K562 (cell line): ENCODE measurements around the gene IRX3. TPM values are rescaled to one million over a fixed set of nuclear protein-coding genes. Genes with fewer than 3 reads are reported as not detected.
A peak's percentile ranks its signal among the peaks of the same experiment; 100 is the strongest.
"Not testable (repeated sequence)": the region's sequence is repeated elsewhere in the genome, so short reads cannot be mapped to it uniquely, and the experiment has no call there.

Source experiments
- ATAC-seq: fragments of 200-7000 bp; cut with Tn5 transposase; 3 replicates; pipeline ENCODE4 v1.9.1; 2020; ENCODE audit warnings: moderate library complexity
- BruUV-seq: library from RNA; stranded (reverse); fragments of 400-500 nt; replicated peaks from 2 replicates; lab custom pipeline; 2021; lab: Mats Ljungman, UMichigan
- CTCF ChIA-PET: fragments of 300-600 bp; formaldehyde crosslinking; extraction: SDS; loops from one replicate; lab custom pipeline; 2021; ENCODE audit warnings: low intra/inter-chr PET ratio; lab: Yijun Ruan, JAX
- POLR2A ChIA-PET: fragments of 300-600, 350-650 bp; sonication (Branson Sonifier 250); formaldehyde crosslinking; extraction: SDS; loops from one replicate; lab custom pipeline; 2021; ENCODE audit warnings: antibody characterized with exemption, inconsistent platforms; lab: Yijun Ruan, JAX
- DNase-seq, 4 experiments: peaks; one replicate each; pipeline versions ENCODE4 v3.0.0 to v3.0.0-alpha.2; 2011 to 2018; ENCODE audit warnings: low spot score in 3 of 4, mixed read lengths in 3 of 4; ENCODE audit errors: extremely low read depth in 1 of 4
- FAIRE-seq: peaks from 2 replicates; lab custom pipeline; 2011; peaks lifted over from hg19 to GRCh38; lab: Jason Lieb, UNC
- H2AFZ ChIP-seq: 2 replicates; pipeline ENCODE4 v1.6.0; 2011; ENCODE audit warnings: low read depth, low read length, control low read depth, inconsistent platforms
- H3K27ac ChIP-seq: fragments of 200-600 bp; 3 replicates; pipeline ENCODE4 v1.8.0; 2011; ENCODE audit warnings: low read depth, mild to moderate bottlenecking, control low read depth, inconsistent platforms, low read length, moderate library complexity, mixed read lengths; ENCODE audit errors: extremely low read depth
- H3K27me3 ChIP-seq, 2 experiments: fragments of 300-600 bp in 1 of 2; 2 replicates in 1 of 2; 3 replicates in 1 of 2; pipeline versions ENCODE4 v1.6.0 to v1.8.0; 2011; ENCODE audit warnings: inconsistent platforms in 2 of 2, low read length in 2 of 2, mild to moderate bottlenecking in 1 of 2, mixed read lengths in 1 of 2, moderate library complexity in 1 of 2; ENCODE audit not compliant: control insufficient read depth in 2 of 2, insufficient read depth in 2 of 2
- H3K36me3 ChIP-seq: fragments of 300-600 bp; 3 replicates; pipeline ENCODE4 v1.8.0; 2011; ENCODE audit warnings: mild to moderate bottlenecking, low read length, inconsistent platforms; ENCODE audit not compliant: control insufficient read depth, insufficient read depth
- H3K4me1 ChIP-seq, 2 experiments: fragments of 200-600 bp in 1 of 2; replicated peaks in 1 of 2; 2 replicates in 1 of 2; 3 replicates in 1 of 2; pipeline versions ENCODE4 v1.5.1 to v1.8.0; 2011; ENCODE audit warnings: inconsistent platforms in 2 of 2, low read length in 2 of 2, mild to moderate bottlenecking in 1 of 2, mixed read lengths in 1 of 2, moderate library complexity in 1 of 2; ENCODE audit not compliant: control insufficient read depth in 2 of 2, insufficient read depth in 2 of 2
- H3K4me2 ChIP-seq: 2 replicates; pipeline ENCODE4 v1.6.1; 2011; ENCODE audit warnings: low read length, control low read depth, inconsistent platforms, mixed read lengths; ENCODE audit not compliant: insufficient read depth
- H3K4me3 ChIP-seq: fragments of 200-600 bp; sonication (generic), shearing (Covaris generic); 2 replicates; pipeline ENCODE4 v1.5.1; 2016; ENCODE audit warnings: control low read depth, inconsistent platforms
- H3K79me2 ChIP-seq: fragments of 200-600 bp; 3 replicates; pipeline ENCODE4 v1.8.0; 2011; ENCODE audit warnings: low read length, inconsistent platforms; ENCODE audit not compliant: control insufficient read depth, insufficient read depth
- H3K9ac ChIP-seq, 2 experiments: 2 replicates each; pipeline versions ENCODE4 v1.6.0 to v1.6.1; 2011; ENCODE audit warnings: low read depth in 2 of 2, low read length in 2 of 2, control low read depth in 1 of 2, inconsistent platforms in 1 of 2, mild to moderate bottlenecking in 1 of 2, mixed read lengths in 1 of 2; ENCODE audit not compliant: insufficient read depth in 1 of 2
- H3K9me1 ChIP-seq: one replicate; pipeline ENCODE4 v1.6.0; 2011; ENCODE audit warnings: inconsistent platforms, mild to moderate bottlenecking, low read length, moderate library complexity; ENCODE audit not compliant: control insufficient read depth, insufficient read depth
- H3K9me3 ChIP-seq: replicated peaks from 2 replicates; pipeline ENCODE4 v1.5.1; 2011; ENCODE audit warnings: low read depth, low read length, inconsistent platforms; ENCODE audit not compliant: control insufficient read depth, insufficient read depth
- H4K20me1 ChIP-seq: replicated peaks from 2 replicates; pipeline ENCODE4 v1.6.1; 2011; ENCODE audit warnings: low read length, inconsistent platforms, mixed read lengths; ENCODE audit not compliant: control insufficient read depth, insufficient read depth
- RBM25 ChIP-seq: fragments of 200-400 bp; formaldehyde crosslinking; IDR thresholded peaks from 2 replicates; pipeline ENCODE4 v1.6.1; 2018; ENCODE audit warnings: low read length, low read depth, moderate library complexity; ENCODE audit not compliant: severe bottlenecking
- ZNF695 ChIP-seq: fragments of 450-650 bp; formaldehyde crosslinking; IDR thresholded peaks from 2 replicates; pipeline ENCODE4 v1.4.0; 2020; ENCODE audit warnings: mild to moderate bottlenecking, moderate library complexity
- WGBS: fragments of 100-300 bp; shearing (Covaris generic); methylation state at CpG from one replicate; pipeline ENCODE4 v1.1.6; 2016; ENCODE audit warnings: low coverage, mixed read lengths; ENCODE audit not compliant: insufficient coverage; ENCODE audit errors: missing lambda C conversion rate; 5-methylcytosine and 5-hydroxymethylcytosine counted together
- in situ Hi-C: fragments of 300-500 bp; cut with MboI; formaldehyde crosslinking; loops from 4 replicates; pipeline ENCODE4 v1.15.0; 2018; ENCODE audit warnings: inconsistent platforms, mixed read lengths
- intact Hi-C: fragments of 100-400 bp; cut with micrococcal nuclease; formaldehyde crosslinking; loops from 2 replicates; pipeline ENCODE4 v1.14.2; 2022
- polyA plus RNA-seq, 8 experiments: library from polyadenylated mRNA; depleted of rRNA in 4 of 8; stranded (reverse) in 5 of 8; unstranded in 3 of 8; fragments of >200 nt; fragmentation: Nextera tagmentation in 2 of 8; fragmentation: Illumina TruSeq in 1 of 8; extraction: Ambion mirVana in 2 of 8; extraction: Trizol in 1 of 8; gene quantifications; 2 replicates each; pipeline versions ENCODE4 v1.2.1 to v1.2.3, GENCODE V29; 2011 to 2014; ENCODE audit warnings: inconsistent platforms in 1 of 8, missing spikeins in 1 of 8
- total RNA-seq, 7 experiments: library from RNA; depleted of rRNA in 6 of 7; stranded (reverse); fragments of >200 nt in 6 of 7; fragmentation: Illumina TruSeq in 2 of 7; extraction: Trizol in 2 of 7; gene quantifications; 2 replicates each; pipeline versions ENCODE4 v1.2.1 to v1.2.3, GENCODE V29; 2011 to 2021; ENCODE audit warnings: low replicate concordance in 1 of 7

Gene IRX3
- total and polyA plus RNA-seq, 9 of the 15 experiments (the other 6 are each of a cell fraction or from before 2014, with no cell fraction given) = not detected

- H4K20me1 ChIP-seq = no peaks in the 10 kb centered on the region
- CTCF ChIA-PET = no interaction called here
- DNase-seq (no peak), ATAC-seq (no peak), FAIRE-seq (no peak)
- no peak overlapping the region for H3K9ac ChIP-seq
- no peaks in the 10 kb centered on the region for H3K79me2 ChIP-seq
- POLR2A ChIA-PET = no interaction called here
- in situ Hi-C loops = no loop called here
- no peak overlapping the region for H3K4me3 ChIP-seq
- H3K9me3 ChIP-seq = no peaks in the 10 kb centered on the region
- H3K27me3 ChIP-seq = peaks cover 0 to 4% of the 10 kb centered on the region in 2 experiments; a peak in 1 of 5 replicates
- TF ChIP-seq ZNF695 (CRISPR knock-in tag) = no peak
- peak; percentile 5 for TF ChIP-seq RBM25
- H3K36me3 ChIP-seq = no peaks in the 10 kb centered on the region
- intact Hi-C loops = no loop called here
- no peak overlapping the region for H2AFZ ChIP-seq
- 1% methylated on average over 7 of the region's 7 CpGs for WGBS
- no TSS peak for BruUV-seq
- H3K4me1 ChIP-seq = no peaks in the 10 kb centered on the region
- no peak overlapping the region for H3K4me2 ChIP-seq
- H3K9me1 ChIP-seq = no peaks in the 10 kb centered on the region
- H3K27ac ChIP-seq = no peak overlapping the region
Observed at GRCh38 chr16:54248863-54249710, 37.5 kb downstream of the IRX3 start.

- H3K36me3 ChIP-seq, intact Hi-C loops, H3K4me3 ChIP-seq, ATAC-seq, POLR2A ChIA-PET, H3K79me2 ChIP-seq, H3K4me1 ChIP-seq, H4K20me1 ChIP-seq, H3K27me3 ChIP-seq, H3K9me1 ChIP-seq, H3K9me3 ChIP-seq, in situ Hi-C loops, H3K4me2 ChIP-seq, DNase-seq, CTCF ChIA-PET, H2AFZ ChIP-seq, H3K27ac ChIP-seq, FAIRE-seq, H3K9ac ChIP-seq, BruUV-seq: not testable (repeated sequence)
- WGBS = no CpG with 5 or more reads among the region's 2 CpGs
Observed at GRCh38 chr16:54247705-54248104, 38.9 kb downstream of the IRX3 start.
